Osteocyte (in vitro differentiated cells): ENCODE data around the gene BBOX1. TPM values are rescaled to one million over a fixed set of nuclear protein-coding genes. Genes with fewer than 3 reads are reported as not detected.

Experiments used
- DNase-seq: peaks from one replicate; pipeline ENCODE4 v3.0.0; 2021; ENCODE audit warnings: mixed read lengths; ENCODE audit not compliant: unreplicated experiment; ENCODE audit errors: extremely low spot score
- H3K27ac Mint-ChIP-seq: one replicate; pipeline ENCODE4 v1.8.0; 2021; ENCODE audit warnings: mild to moderate bottlenecking, mixed read lengths; ENCODE audit not compliant: unreplicated experiment
- H3K27me3 Mint-ChIP-seq: one replicate; pipeline ENCODE4 v1.8.0; 2021; ENCODE audit warnings: mixed read lengths; ENCODE audit not compliant: unreplicated experiment
- H3K36me3 Mint-ChIP-seq: one replicate; pipeline ENCODE4 v1.8.0; 2021; ENCODE audit warnings: mixed read lengths; ENCODE audit not compliant: unreplicated experiment
- H3K4me1 Mint-ChIP-seq: one replicate; pipeline ENCODE4 v1.8.0; 2021; ENCODE audit warnings: mixed read lengths; ENCODE audit not compliant: unreplicated experiment
- H3K4me3 Mint-ChIP-seq: one replicate; pipeline ENCODE4 v1.8.0; 2021; ENCODE audit warnings: mild to moderate bottlenecking, moderate library complexity, mixed read lengths; ENCODE audit not compliant: unreplicated experiment
- H3K9me3 Mint-ChIP-seq: one replicate; pipeline ENCODE4 v1.8.0; 2021; ENCODE audit warnings: mixed read lengths; ENCODE audit not compliant: unreplicated experiment
- total RNA-seq: library from RNA; stranded (reverse); gene quantifications from 2 replicates; pipeline ENCODE4 v1.2.1, GENCODE V29; 2021
- TF ChIP-seq, protein P1 (sequence below): fragments of 200-600 bp; sonication (generic); IDR thresholded peaks from 2 replicates; pipeline ENCODE4 v1.5.0; 2021; ENCODE audit warnings: antibody characterized with exemption, mild to moderate bottlenecking, moderate library complexity

BBOX1 gene
- total RNA-seq, 1 donor from 2014 or later, result 2.6 TPM

DNA sequence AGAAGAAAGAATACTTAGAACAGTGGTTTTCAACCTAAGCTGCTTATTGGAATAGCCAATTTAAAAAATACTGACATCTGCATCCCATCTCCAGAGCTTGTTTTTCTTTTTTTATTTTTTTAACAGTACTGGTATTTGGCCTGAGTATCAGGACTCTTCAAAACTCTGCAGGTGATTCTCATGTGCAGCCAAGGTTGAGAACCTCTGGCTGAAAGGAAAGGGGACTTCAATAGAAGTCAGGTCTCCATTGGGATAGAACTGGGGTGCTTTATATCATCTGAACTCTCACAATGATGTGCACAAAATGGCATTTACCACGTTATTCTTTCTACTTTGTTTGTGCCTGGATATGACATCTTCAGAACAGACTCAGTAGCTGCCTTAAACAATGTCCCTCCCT, 55.3 kb downstream of the BBOX1 start:
- DNase-seq, result no peak
- H3K4me1 Mint-ChIP-seq, result peaks cover 38% of the 10 kb centered on the region
- H3K27me3 Mint-ChIP-seq, result no peaks in the 10 kb centered on the region
- peaks cover 11% of the 10 kb centered on the region for H3K36me3 Mint-ChIP-seq
- TF ChIP-seq, protein P1, sequence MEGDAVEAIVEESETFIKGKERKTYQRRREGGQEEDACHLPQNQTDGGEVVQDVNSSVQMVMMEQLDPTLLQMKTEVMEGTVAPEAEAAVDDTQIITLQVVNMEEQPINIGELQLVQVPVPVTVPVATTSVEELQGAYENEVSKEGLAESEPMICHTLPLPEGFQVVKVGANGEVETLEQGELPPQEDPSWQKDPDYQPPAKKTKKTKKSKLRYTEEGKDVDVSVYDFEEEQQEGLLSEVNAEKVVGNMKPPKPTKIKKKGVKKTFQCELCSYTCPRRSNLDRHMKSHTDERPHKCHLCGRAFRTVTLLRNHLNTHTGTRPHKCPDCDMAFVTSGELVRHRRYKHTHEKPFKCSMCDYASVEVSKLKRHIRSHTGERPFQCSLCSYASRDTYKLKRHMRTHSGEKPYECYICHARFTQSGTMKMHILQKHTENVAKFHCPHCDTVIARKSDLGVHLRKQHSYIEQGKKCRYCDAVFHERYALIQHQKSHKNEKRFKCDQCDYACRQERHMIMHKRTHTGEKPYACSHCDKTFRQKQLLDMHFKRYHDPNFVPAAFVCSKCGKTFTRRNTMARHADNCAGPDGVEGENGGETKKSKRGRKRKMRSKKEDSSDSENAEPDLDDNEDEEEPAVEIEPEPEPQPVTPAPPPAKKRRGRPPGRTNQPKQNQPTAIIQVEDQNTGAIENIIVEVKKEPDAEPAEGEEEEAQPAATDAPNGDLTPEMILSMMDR, result no peak
- H3K4me3 Mint-ChIP-seq, result no peak overlapping the region
- peaks cover 24% of the 10 kb centered on the region for H3K9me3 Mint-ChIP-seq
- H3K27ac Mint-ChIP-seq, result peak overlapping the region; percentile 83

DNA sequence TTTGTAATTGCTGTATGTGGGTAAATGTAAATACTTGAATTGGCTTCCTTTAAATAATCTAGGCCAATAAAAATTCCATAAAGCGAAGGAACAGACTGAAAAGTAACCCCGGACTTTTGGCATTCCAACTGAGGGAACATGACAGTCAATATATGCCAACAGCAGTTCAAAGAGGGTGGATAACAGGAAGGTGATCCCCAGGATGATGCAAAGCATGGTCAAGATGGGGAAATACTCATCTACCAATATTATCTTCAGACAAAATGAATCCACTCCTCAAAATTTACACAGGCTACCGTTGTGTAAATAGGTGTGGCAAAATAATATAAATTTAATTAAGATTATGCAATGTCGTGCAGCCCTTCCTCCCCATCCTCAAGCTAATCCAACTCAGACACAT, 56.9 kb downstream of the BBOX1 start:
- no peaks in the 10 kb centered on the region for H3K27me3 Mint-ChIP-seq
- peaks cover 38% of the 10 kb centered on the region for H3K4me1 Mint-ChIP-seq
- H3K36me3 Mint-ChIP-seq, result peaks cover 6% of the 10 kb centered on the region
- TF ChIP-seq, protein P1, result no peak
- H3K9me3 Mint-ChIP-seq, result peaks cover 15% of the 10 kb centered on the region
- no peak overlapping the region for H3K27ac Mint-ChIP-seq
- DNase-seq, result no peak
- no peak overlapping the region for H3K4me3 Mint-ChIP-seq

DNA sequence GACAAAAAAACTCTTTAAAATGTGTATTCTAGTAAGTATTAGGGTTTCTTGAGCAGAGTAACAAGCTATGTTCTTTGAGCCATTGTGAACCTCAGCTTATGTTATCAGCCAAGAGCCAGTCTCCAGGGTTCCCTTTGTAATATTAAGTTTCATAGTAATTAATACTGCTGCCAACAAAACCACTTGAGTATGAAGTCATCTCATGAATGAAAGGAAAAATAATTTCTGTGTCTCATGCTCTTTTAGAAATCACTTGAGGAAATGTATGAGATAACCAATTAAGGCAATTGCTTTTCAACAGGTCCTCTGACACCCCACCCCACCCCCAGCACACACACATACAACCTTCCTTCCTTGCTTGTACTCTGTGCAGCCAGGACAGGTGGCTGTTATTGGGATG, 59.9 kb downstream of the BBOX1 start:
- H3K27me3 Mint-ChIP-seq, result peaks cover 2% of the 10 kb centered on the region
- peaks cover under 1% of the 10 kb centered on the region for H3K9me3 Mint-ChIP-seq
- H3K4me3 Mint-ChIP-seq, result no peak overlapping the region
- H3K36me3 Mint-ChIP-seq, result peaks cover 3% of the 10 kb centered on the region
- peaks cover 22% of the 10 kb centered on the region for H3K4me1 Mint-ChIP-seq
- DNase-seq, result no peak
- TF ChIP-seq, protein P1, result no peak
- H3K27ac Mint-ChIP-seq, result no peak overlapping the region

DNA sequence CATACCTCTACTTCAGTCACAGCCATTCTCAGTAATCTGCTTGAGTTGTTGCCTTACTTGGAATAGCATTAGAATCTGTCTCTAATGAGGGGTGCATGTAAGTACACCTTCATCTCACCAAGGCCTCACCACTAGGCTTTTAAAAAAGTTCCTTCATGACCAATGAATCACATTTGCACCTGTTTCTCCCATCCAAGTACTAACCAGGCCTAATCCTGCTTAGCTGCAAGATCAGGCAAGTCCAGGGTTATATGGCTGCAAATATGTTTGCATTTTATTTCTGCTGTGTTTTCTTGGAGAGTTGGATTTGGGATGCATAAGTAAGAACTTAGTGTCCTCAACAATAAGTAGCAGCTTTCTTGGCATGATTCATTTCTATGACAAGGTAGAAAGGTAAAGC, 66.9 kb downstream of the BBOX1 start:
- Mint-ChIP-seq H3K4me1 (peaks cover 9% of the 10 kb centered on the region), H3K4me3 (no peak overlapping the region), H3K27me3 (peaks cover 9% of the 10 kb centered on the region), H3K27ac (no peak overlapping the region), H3K36me3 (peaks cover 2% of the 10 kb centered on the region), H3K9me3 (peaks cover 5% of the 10 kb centered on the region)
- DNase-seq, result no peak
- TF ChIP-seq, protein P1, result no peak

DNA sequence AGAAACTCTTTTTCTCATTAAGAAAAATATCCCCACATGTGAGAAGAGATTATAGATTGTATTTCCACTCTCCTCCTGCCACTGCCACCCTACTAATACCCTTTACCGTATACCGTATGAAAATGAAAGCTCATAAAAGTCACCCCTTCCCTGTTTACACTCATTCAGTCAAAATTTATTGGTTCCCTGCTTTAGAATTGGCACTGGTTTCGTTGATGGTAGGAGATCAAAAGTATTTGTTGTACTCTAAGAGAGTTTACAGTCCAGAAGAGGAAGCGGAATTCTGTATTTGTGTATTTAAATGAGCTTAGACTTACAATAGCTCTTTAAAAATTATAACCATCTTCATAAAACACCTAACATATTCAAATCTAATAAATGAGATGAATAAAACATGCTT, 68.2 kb downstream of the BBOX1 start:
- TF ChIP-seq, protein P1, result no peak
- no peak for DNase-seq
- Mint-ChIP-seq H3K4me1 (peaks cover 13% of the 10 kb centered on the region), H3K36me3 (peaks cover 5% of the 10 kb centered on the region), H3K4me3 (no peak overlapping the region), H3K27ac (no peak overlapping the region), H3K27me3 (peaks cover 9% of the 10 kb centered on the region), H3K9me3 (peaks cover 15% of the 10 kb centered on the region)
